22Rv1 (cell line): ENCODE results near the gene BCAP29.

Experiments used
- ZFX ChIP-seq: fragments of 450-650 bp; IDR thresholded peaks from 2 replicates; pipeline ENCODE4 v1.6.1; 2017; ENCODE audit warnings: antibody characterized with exemption, borderline replicate concordance
- TF ChIP-seq, protein P1 (sequence below): fragments of 450-650 bp; IDR thresholded peaks from 2 replicates; pipeline ENCODE4 v1.5.1; 2017; ENCODE audit warnings: mild to moderate bottlenecking

DNA sequence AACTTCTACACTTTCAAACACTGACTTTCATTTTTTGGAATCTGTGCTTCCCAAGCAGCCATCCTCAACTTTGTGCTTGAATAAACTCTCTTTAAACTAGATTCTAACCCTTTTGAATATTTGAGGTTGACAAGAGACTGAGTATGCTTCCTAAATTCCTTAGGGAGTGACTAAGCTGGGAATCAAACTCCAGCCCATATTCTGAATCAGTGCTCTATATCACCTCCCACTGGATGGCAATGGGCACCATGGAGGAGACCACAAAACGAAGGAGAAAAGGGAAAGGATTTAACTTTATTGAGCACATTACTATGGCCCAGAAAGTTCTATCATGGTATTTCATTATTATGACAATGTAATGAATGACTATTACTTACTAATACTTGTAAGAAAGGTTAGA, 63.4 kb downstream of the BCAP29 start:
- TF ChIP-seq, protein P1, sequence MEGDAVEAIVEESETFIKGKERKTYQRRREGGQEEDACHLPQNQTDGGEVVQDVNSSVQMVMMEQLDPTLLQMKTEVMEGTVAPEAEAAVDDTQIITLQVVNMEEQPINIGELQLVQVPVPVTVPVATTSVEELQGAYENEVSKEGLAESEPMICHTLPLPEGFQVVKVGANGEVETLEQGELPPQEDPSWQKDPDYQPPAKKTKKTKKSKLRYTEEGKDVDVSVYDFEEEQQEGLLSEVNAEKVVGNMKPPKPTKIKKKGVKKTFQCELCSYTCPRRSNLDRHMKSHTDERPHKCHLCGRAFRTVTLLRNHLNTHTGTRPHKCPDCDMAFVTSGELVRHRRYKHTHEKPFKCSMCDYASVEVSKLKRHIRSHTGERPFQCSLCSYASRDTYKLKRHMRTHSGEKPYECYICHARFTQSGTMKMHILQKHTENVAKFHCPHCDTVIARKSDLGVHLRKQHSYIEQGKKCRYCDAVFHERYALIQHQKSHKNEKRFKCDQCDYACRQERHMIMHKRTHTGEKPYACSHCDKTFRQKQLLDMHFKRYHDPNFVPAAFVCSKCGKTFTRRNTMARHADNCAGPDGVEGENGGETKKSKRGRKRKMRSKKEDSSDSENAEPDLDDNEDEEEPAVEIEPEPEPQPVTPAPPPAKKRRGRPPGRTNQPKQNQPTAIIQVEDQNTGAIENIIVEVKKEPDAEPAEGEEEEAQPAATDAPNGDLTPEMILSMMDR, result peak; percentile 33
- TF ChIP-seq ZFX, result no peak
